GM12878 (cell line): ENCODE measurements around the gene ATAD2B. TPM values are rescaled to one million over a fixed set of nuclear protein-coding genes. Genes with fewer than 3 reads are reported as not detected.
A peak's percentile ranks its signal among the peaks of the same experiment; 100 is the strongest.

ENCODE experiments used
- ATAC-seq: fragments of 200-7000 bp; cut with Tn5 transposase; 3 replicates; pipeline ENCODE4 v1.9.1; 2020; ENCODE audit warnings: mild to moderate bottlenecking, moderate library complexity
- BruUV-seq: library from RNA; stranded (reverse); fragments of 400-500 nt; replicated peaks from 2 replicates; lab custom pipeline; 2021; lab: Mats Ljungman, UMichigan
- CTCF ChIA-PET: fragments of 300-600 bp; sonication (Branson Sonifier 250); formaldehyde crosslinking; extraction: SDS; loops from one replicate; lab custom pipeline; 2021; ENCODE audit warnings: inconsistent platforms; lab: Yijun Ruan, JAX
- POLR2A ChIA-PET: fragments of 350-600 bp; formaldehyde crosslinking; extraction: SDS; loops from one replicate; lab custom pipeline; 2021; ENCODE audit warnings: inconsistent platforms; lab: Charles Lee
- RAD21 ChIA-PET: fragments of 300-600 bp; sonication (Branson Sonifier 250); formaldehyde crosslinking; loops from one replicate; lab custom pipeline; 2023; ENCODE audit warnings: antibody characterized with exemption; ENCODE audit not compliant: unreplicated experiment; lab: Charles Lee
- SMC1A ChIA-PET: fragments of 300-600 bp; sonication (Branson Sonifier 250); formaldehyde crosslinking; loops from one replicate; lab custom pipeline; 2023; ENCODE audit not compliant: unreplicated experiment, uncharacterized antibody; lab: Charles Lee
- DNase-seq: peaks from one replicate; pipeline ENCODE4 v3.0.0-alpha.2; 2011; ENCODE audit warnings: low read depth, low spot score
- FAIRE-seq: peaks from 3 replicates; lab custom pipeline; 2011; peaks lifted over from hg19 to GRCh38; lab: Jason Lieb, UNC
- H2AFZ ChIP-seq: 2 replicates; pipeline ENCODE4 v1.6.0; 2011; ENCODE audit warnings: low read depth, low read length, control low read depth; ENCODE audit not compliant: control insufficient read depth
- H3K27ac ChIP-seq: 2 replicates; pipeline ENCODE4 v1.5.1; 2011; ENCODE audit warnings: control low read depth; ENCODE audit not compliant: control insufficient read depth, insufficient read depth
- H3K27me3 ChIP-seq, 2 experiments: replicated peaks in 1 of 2; 2 replicates each; pipeline versions ENCODE4 v1.6.0 to v1.6.1; 2011; ENCODE audit warnings: low read length in 1 of 2; ENCODE audit not compliant: control insufficient read depth in 2 of 2, insufficient read depth in 2 of 2
- H3K36me3 ChIP-seq, 2 experiments: 2 replicates each; pipeline ENCODE4 v1.5.1; 2011; ENCODE audit warnings: low read length in 1 of 2; ENCODE audit not compliant: control insufficient read depth in 2 of 2, insufficient read depth in 2 of 2
- H3K4me1 ChIP-seq: 2 replicates; pipeline ENCODE4 v1.6.1; 2011; ENCODE audit warnings: mild to moderate bottlenecking, low read length, moderate library complexity, mixed read lengths; ENCODE audit not compliant: control insufficient read depth, insufficient read depth
- H3K4me2 ChIP-seq: 2 replicates; pipeline ENCODE4 v1.6.0; 2011; ENCODE audit warnings: control low read depth; ENCODE audit not compliant: control insufficient read depth, insufficient read depth
- H3K4me3 ChIP-seq: fragments of 200-600 bp; sonication (generic); 2 replicates; pipeline ENCODE4 v1.5.1; 2016
- H3K79me2 ChIP-seq: 2 replicates; pipeline ENCODE4 v1.6.0; 2011; ENCODE audit warnings: low read length; ENCODE audit not compliant: control insufficient read depth, insufficient read depth
- H3K9ac ChIP-seq: 2 replicates; pipeline ENCODE4 v1.8.0; 2011; ENCODE audit warnings: low read length, control low read depth, mixed read lengths; ENCODE audit not compliant: control insufficient read depth, insufficient read depth
- H3K9me3 ChIP-seq: replicated peaks from 3 replicates; pipeline ENCODE4 v1.5.1; 2011; ENCODE audit warnings: mild to moderate bottlenecking, low read length; ENCODE audit not compliant: control insufficient read depth, insufficient read depth
- H4K20me1 ChIP-seq: 2 replicates; pipeline ENCODE4 v1.6.0; 2011; ENCODE audit not compliant: control insufficient read depth, insufficient read depth
- KAT2A ChIP-seq: conservative IDR thresholded peaks from 2 replicates; pipeline ENCODE4 v1.6.1; 2011; ENCODE audit warnings: low read depth, low read length; ENCODE audit not compliant: control insufficient read depth
- POLR2AphosphoS5 ChIP-seq: IDR thresholded peaks from 2 replicates; pipeline ENCODE4 v1.6.1; 2011; ENCODE audit warnings: mild to moderate bottlenecking, low read length, inconsistent platforms
- WGBS: methylation state at CpG from one replicate; pipeline ENCODE4 v1.1.6; 2016; ENCODE audit warnings: low lambda C conversion rate; ENCODE audit not compliant: insufficient replicate concordance, insufficient coverage; ENCODE audit errors: missing lambda C conversion rate; 5-methylcytosine and 5-hydroxymethylcytosine counted together
- in situ Hi-C: fragments of 300-500 bp; cut with MboI; formaldehyde crosslinking; loops from 9 replicates; pipeline ENCODE4 v1.14.3; 2018; ENCODE audit warnings: mixed read lengths
- intact Hi-C: fragments of 100-400 bp; cut with micrococcal nuclease; formaldehyde crosslinking; loops from one replicate; pipeline ENCODE4 v1.14.2; 2022; ENCODE audit not compliant: unreplicated experiment
- polyA plus RNA-seq, 11 experiments: library from polyadenylated mRNA; depleted of rRNA in 4 of 11; unstranded in 6 of 11; stranded (reverse) in 5 of 11; fragments of >200 nt; fragmentation: Nextera tagmentation in 4 of 11; fragmentation: Illumina TruSeq in 1 of 11; extraction: Ambion mirVana in 4 of 11; extraction: Trizol in 1 of 11; gene quantifications; 1 replicate in 1 of 11; 2 replicates in 10 of 11; pipeline versions ENCODE4 v1.2.1 to v1.2.3, GENCODE V29; 2011 to 2016; ENCODE audit warnings: inconsistent platforms in 2 of 11, missing spikeins in 2 of 11, low read depth in 1 of 11
- total RNA-seq, 4 experiments: library from RNA; depleted of rRNA in 3 of 4; stranded (reverse); fragments of >200 nt in 3 of 4; fragmentation: Illumina TruSeq in 1 of 4; extraction: Trizol in 1 of 4; gene quantifications; 2 replicates each; pipeline versions ENCODE4 v1.2.1 to v1.2.3, GENCODE V29; 2013 to 2021

Gene ATAD2B
- total and polyA plus RNA-seq, 10 of the 15 experiments (the other 5 are each of a cell fraction or from before 2014, with no cell fraction given) = 3.6 to 29.9 (median 16.8) TPM

- SMC1A ChIA-PET = interaction anchor here (1.2 kb wide), 1 partner anchor 17 kb away, joined by 4 read pairs; no protein-coding TSS in a partner anchor
- Histone ChIP-seq H3K4me3 (no peak overlapping the region), H3K36me3 (peaks cover 13 to 16% of the 10 kb centered on the region in 2 experiments; a peak in 3 of 4 replicates), H3K79me2 (no peaks in the 10 kb centered on the region), H3K4me2 (no peak overlapping the region), H3K9me3 (no peaks in the 10 kb centered on the region), H4K20me1 (no peaks in the 10 kb centered on the region), H3K27me3 (no peaks in the 10 kb centered on the region), H3K4me1 (no peaks in the 10 kb centered on the region), H3K27ac (no peak overlapping the region), H3K9ac (no peak overlapping the region), H2AFZ (no peak overlapping the region)
- RAD21 ChIA-PET = no interaction called here
- FAIRE-seq (no peak), DNase-seq (no peak), ATAC-seq (no peak)
- intact Hi-C loops = no loop called here
- in situ Hi-C loops = no loop called here
- BruUV-seq = no TSS peak
- POLR2A ChIA-PET = no interaction called here
- TF ChIP-seq POLR2AphosphoS5 = 0 out of 2 replicates have a peak, but pooled peaks have one; percentile 17
- no peak for TF ChIP-seq KAT2A
- WGBS = 76% methylated on average over 17 of the region's 17 CpGs
- CTCF ChIA-PET = no interaction called here
These were observed 228.0 kb downstream of the ATAD2B start for GRCh38 chr2:23698721-23699579.

Other genes starting within 250 kb of the ATAD2B start
Only the 7 nearest of the 9 such genes appear.
- gene UBXN2A, start 13.3 kb upstream of the ATAD2B start, total RNA-seq (2014; rRNA removed) = 13.4 and 15.7 TPM in 2 replicates
- 16.6 and 16.8 TPM in 2 replicates for gene UBXN2A, start 13.3 kb upstream of the ATAD2B start, total RNA-seq (2014; rRNA removed; fragmentation: Illumina TruSeq; extraction: Trizol)
- gene UBXN2A, start 13.3 kb upstream of the ATAD2B start, total RNA-seq (2021) = 14.0 and 15.8 TPM in 2 replicates
- gene UBXN2A, start 13.3 kb upstream of the ATAD2B start, polyA plus RNA-seq (2011; rRNA removed) = 11.8 and 19.2 TPM in 2 replicates
- 17.6 and 19.0 TPM in 2 replicates for gene UBXN2A, start 13.3 kb upstream of the ATAD2B start, polyA plus RNA-seq (2014; fragmentation: Illumina TruSeq; extraction: Trizol)
- 1 to 10 TPM; 3.7 to 7.2 TPM for gene UBXN2A, start 13.3 kb upstream of the ATAD2B start, polyA plus RNA-seq (2014; fragmentation: Nextera tagmentation; extraction: Ambion mirVana)
- 10.8 and 10.9 TPM in 2 replicates for gene UBXN2A, start 13.3 kb upstream of the ATAD2B start, polyA plus RNA-seq (2014; rRNA removed)
- gene UBXN2A, start 13.3 kb upstream of the ATAD2B start, polyA plus RNA-seq (2016; fragmentation: Nextera tagmentation; extraction: Ambion mirVana) = 10 to 100 TPM; 19.2 to 23.5 TPM
- 0.11 TPM in 1 of 2 replicates, not detected in the other for gene MFSD2B, start 83.0 kb upstream of the ATAD2B start, total RNA-seq (2014; rRNA removed)
- gene MFSD2B, start 83.0 kb upstream of the ATAD2B start, total RNA-seq (2014; rRNA removed; fragmentation: Illumina TruSeq; extraction: Trizol) = 0.09 TPM in 1 of 2 replicates, not detected in the other
- 0.19 and 0.28 TPM in 2 replicates for gene MFSD2B, start 83.0 kb upstream of the ATAD2B start, total RNA-seq (2021)
- 0.08 TPM in 1 of 2 replicates, not detected in the other for gene MFSD2B, start 83.0 kb upstream of the ATAD2B start, polyA plus RNA-seq (2011; rRNA removed)
- gene MFSD2B, start 83.0 kb upstream of the ATAD2B start, polyA plus RNA-seq (2014; fragmentation: Illumina TruSeq; extraction: Trizol) = 0.07 TPM in 1 of 2 replicates, not detected in the other
- gene MFSD2B, start 83.0 kb upstream of the ATAD2B start, polyA plus RNA-seq (2014; fragmentation: Nextera tagmentation; extraction: Ambion mirVana) = not detected
- 0.27 TPM in 1 of 2 replicates, not detected in the other for gene MFSD2B, start 83.0 kb upstream of the ATAD2B start, polyA plus RNA-seq (2014; rRNA removed)
- gene MFSD2B, start 83.0 kb upstream of the ATAD2B start, polyA plus RNA-seq (2016; fragmentation: Nextera tagmentation; extraction: Ambion mirVana) = under 1 TPM; 0.21 to 0.51 TPM
- gene WDCP, start 120.3 kb upstream of the ATAD2B start, total RNA-seq (2014; rRNA removed) = 13.8 and 14.6 TPM in 2 replicates
- 14.2 and 14.3 TPM in 2 replicates for gene WDCP, start 120.3 kb upstream of the ATAD2B start, total RNA-seq (2014; rRNA removed; fragmentation: Illumina TruSeq; extraction: Trizol)
- 20.6 and 21.3 TPM in 2 replicates for gene WDCP, start 120.3 kb upstream of the ATAD2B start, total RNA-seq (2021)
- gene WDCP, start 120.3 kb upstream of the ATAD2B start, polyA plus RNA-seq (2011; rRNA removed) = 19.6 and 19.9 TPM in 2 replicates
- gene WDCP, start 120.3 kb upstream of the ATAD2B start, polyA plus RNA-seq (2014; fragmentation: Illumina TruSeq; extraction: Trizol) = 15.0 and 16.5 TPM in 2 replicates
- gene WDCP, start 120.3 kb upstream of the ATAD2B start, polyA plus RNA-seq (2014; fragmentation: Nextera tagmentation; extraction: Ambion mirVana) = 1 to 10 TPM; 5.5 to 6.1 TPM
- 8.9 and 10.5 TPM in 2 replicates for gene WDCP, start 120.3 kb upstream of the ATAD2B start, polyA plus RNA-seq (2014; rRNA removed)
- gene WDCP, start 120.3 kb upstream of the ATAD2B start, polyA plus RNA-seq (2016; fragmentation: Nextera tagmentation; extraction: Ambion mirVana) = 10 to 100 TPM; 12.1 to 12.5 TPM
- gene FKBP1B, start 122.6 kb upstream of the ATAD2B start, total RNA-seq (2014; rRNA removed) = 0.16 and 0.23 TPM in 2 replicates
- 0.18 TPM in 1 of 2 replicates, not detected in the other for gene FKBP1B, start 122.6 kb upstream of the ATAD2B start, total RNA-seq (2014; rRNA removed; fragmentation: Illumina TruSeq; extraction: Trizol)
- 0.33 TPM in 1 of 2 replicates, not detected in the other for gene FKBP1B, start 122.6 kb upstream of the ATAD2B start, total RNA-seq (2021)
- 0.24 and 0.27 TPM in 2 replicates for gene FKBP1B, start 122.6 kb upstream of the ATAD2B start, polyA plus RNA-seq (2011; rRNA removed)
- 0.43 and 0.47 TPM in 2 replicates for gene FKBP1B, start 122.6 kb upstream of the ATAD2B start, polyA plus RNA-seq (2014; fragmentation: Illumina TruSeq; extraction: Trizol)
- under 1 TPM; 0.23 to 0.38 TPM for gene FKBP1B, start 122.6 kb upstream of the ATAD2B start, polyA plus RNA-seq (2014; fragmentation: Nextera tagmentation; extraction: Ambion mirVana)
- 0.30 and 0.53 TPM in 2 replicates for gene FKBP1B, start 122.6 kb upstream of the ATAD2B start, polyA plus RNA-seq (2014; rRNA removed)
- under 1 TPM; 0.21 to 0.23 TPM for gene FKBP1B, start 122.6 kb upstream of the ATAD2B start, polyA plus RNA-seq (2016; fragmentation: Nextera tagmentation; extraction: Ambion mirVana)
- 157 and 185 TPM in 2 replicates for gene SF3B6, start 149.2 kb upstream of the ATAD2B start, total RNA-seq (2014; rRNA removed)
- 246 and 250 TPM in 2 replicates for gene SF3B6, start 149.2 kb upstream of the ATAD2B start, total RNA-seq (2014; rRNA removed; fragmentation: Illumina TruSeq; extraction: Trizol)
- gene SF3B6, start 149.2 kb upstream of the ATAD2B start, total RNA-seq (2021) = 117 and 118 TPM in 2 replicates
- 248 and 325 TPM in 2 replicates for gene SF3B6, start 149.2 kb upstream of the ATAD2B start, polyA plus RNA-seq (2011; rRNA removed)
- gene SF3B6, start 149.2 kb upstream of the ATAD2B start, polyA plus RNA-seq (2014; fragmentation: Illumina TruSeq; extraction: Trizol) = 258 and 323 TPM in 2 replicates
- 100 to 1,000 TPM; 538 to 584 TPM for gene SF3B6, start 149.2 kb upstream of the ATAD2B start, polyA plus RNA-seq (2014; fragmentation: Nextera tagmentation; extraction: Ambion mirVana)
- 226 and 283 TPM in 2 replicates for gene SF3B6, start 149.2 kb upstream of the ATAD2B start, polyA plus RNA-seq (2014; rRNA removed)
- gene SF3B6, start 149.2 kb upstream of the ATAD2B start, polyA plus RNA-seq (2016; fragmentation: Nextera tagmentation; extraction: Ambion mirVana) = 100 to 1,000 TPM; 372 to 415 TPM
- gene TP53I3, start 157.7 kb upstream of the ATAD2B start, total RNA-seq (2014; rRNA removed) = 12.2 and 13.0 TPM in 2 replicates
- gene TP53I3, start 157.7 kb upstream of the ATAD2B start, total RNA-seq (2014; rRNA removed; fragmentation: Illumina TruSeq; extraction: Trizol) = 10.0 and 12.3 TPM in 2 replicates
- 10.9 and 11.4 TPM in 2 replicates for gene TP53I3, start 157.7 kb upstream of the ATAD2B start, total RNA-seq (2021)
- 5.2 and 6.2 TPM in 2 replicates for gene TP53I3, start 157.7 kb upstream of the ATAD2B start, polyA plus RNA-seq (2011; rRNA removed)
- 4.7 and 6.5 TPM in 2 replicates for gene TP53I3, start 157.7 kb upstream of the ATAD2B start, polyA plus RNA-seq (2014; fragmentation: Illumina TruSeq; extraction: Trizol)
- gene TP53I3, start 157.7 kb upstream of the ATAD2B start, polyA plus RNA-seq (2014; fragmentation: Nextera tagmentation; extraction: Ambion mirVana) = 1 to 10 TPM; 1.4 to 2.6 TPM
- 15.8 and 16.2 TPM in 2 replicates for gene TP53I3, start 157.7 kb upstream of the ATAD2B start, polyA plus RNA-seq (2014; rRNA removed)
- 10 to 100 TPM; 47.6 to 57.4 TPM for gene TP53I3, start 157.7 kb upstream of the ATAD2B start, polyA plus RNA-seq (2016; fragmentation: Nextera tagmentation; extraction: Ambion mirVana)
- 0.93 and 1.0 TPM in 2 replicates for gene PFN4, start 196.2 kb upstream of the ATAD2B start, total RNA-seq (2014; rRNA removed)
- 1.3 and 1.6 TPM in 2 replicates for gene PFN4, start 196.2 kb upstream of the ATAD2B start, total RNA-seq (2014; rRNA removed; fragmentation: Illumina TruSeq; extraction: Trizol)
- gene PFN4, start 196.2 kb upstream of the ATAD2B start, total RNA-seq (2021) = 0.98 and 1.4 TPM in 2 replicates
- gene PFN4, start 196.2 kb upstream of the ATAD2B start, polyA plus RNA-seq (2011; rRNA removed) = 0.12 and 0.29 TPM in 2 replicates
- 0.93 and 1.9 TPM in 2 replicates for gene PFN4, start 196.2 kb upstream of the ATAD2B start, polyA plus RNA-seq (2014; fragmentation: Illumina TruSeq; extraction: Trizol)
- under 1 TPM; 0.14 to 0.38 TPM for gene PFN4, start 196.2 kb upstream of the ATAD2B start, polyA plus RNA-seq (2014; fragmentation: Nextera tagmentation; extraction: Ambion mirVana)
- 0.99 and 2.3 TPM in 2 replicates for gene PFN4, start 196.2 kb upstream of the ATAD2B start, polyA plus RNA-seq (2014; rRNA removed)
- 1 to 10 TPM; 2.1 TPM for gene PFN4, start 196.2 kb upstream of the ATAD2B start, polyA plus RNA-seq (2016; fragmentation: Nextera tagmentation; extraction: Ambion mirVana)